ENCODE results near the gene CD47.

GRCh38 chr3:108071368-108071767 is 19.5 kb downstream of the CD47 start:
- TF ChIP-seq CTCF (IDR thresholded peaks at IDR 0.05) (no peak), POLR2AphosphoS5 (IDR thresholded peaks at IDR 0.05) (no peak)
